CD14-positive monocyte (primary cell): ENCODE data around the gene PDXP. TPM values are rescaled to one million over a fixed set of nuclear protein-coding genes. Genes with fewer than 3 reads are reported as not detected.

Experiments used
- DNase-seq, 3 donors: peaks; one replicate each; pipeline ENCODE4 v3.0.0-alpha.2; 2011 to 2022
- H2AFZ ChIP-seq: 2 replicates; pipeline ENCODE4 v1.6.0; 2012; ENCODE audit warnings: mild to moderate bottlenecking, low read depth, low read length, inconsistent platforms; ENCODE audit not compliant: insufficient read depth, poor library complexity, severe bottlenecking
- H3K27ac ChIP-seq, 2 donors: 1 replicate in 1 of 2; 2 replicates in 1 of 2; pipeline ENCODE4 v1.5.1; 2012 to 2013; ENCODE audit warnings: low read length in 2 of 2, control low read depth in 1 of 2, inconsistent platforms in 1 of 2, low read depth in 1 of 2, mild to moderate bottlenecking in 1 of 2
- H3K27me3 ChIP-seq, 2 donors: one replicate each; pipeline versions ENCODE4 v1.6.0 to v1.6.1; 2011 to 2013; ENCODE audit warnings: low read length in 2 of 2; ENCODE audit not compliant: control insufficient read depth in 2 of 2, insufficient read depth in 2 of 2
- H3K36me3 ChIP-seq, 2 donors: replicated peaks in 1 of 2; 1 replicate in 1 of 2; 2 replicates in 1 of 2; pipeline versions ENCODE4 v1.5.1 to v1.6.1; 2012 to 2013; ENCODE audit warnings: low read length in 2 of 2, control low read depth in 1 of 2, inconsistent platforms in 1 of 2, mild to moderate bottlenecking in 1 of 2; ENCODE audit not compliant: insufficient read depth in 2 of 2, control insufficient read depth in 1 of 2
- H3K4me1 ChIP-seq, 2 donors: 1 replicate in 1 of 2; 2 replicates in 1 of 2; pipeline versions ENCODE4 v1.5.1 to v1.6.1; 2012 to 2013; ENCODE audit warnings: low read length in 2 of 2, control low read depth in 1 of 2, inconsistent platforms in 1 of 2, mild to moderate bottlenecking in 1 of 2, moderate library complexity in 1 of 2; ENCODE audit not compliant: insufficient read depth in 2 of 2, control insufficient read depth in 1 of 2
- H3K4me2 ChIP-seq: replicated peaks from 2 replicates; pipeline ENCODE3; 2012; ENCODE audit warnings: low read length, moderate library complexity, mild to moderate bottlenecking; ENCODE audit not compliant: poor library complexity, severe bottlenecking; ENCODE audit errors: extremely low read depth
- H3K4me3 ChIP-seq, 3 experiments: fragments of 200-600 bp in 1 of 3; sonication (generic) in 1 of 3; replicated peaks in 1 of 3; 1 replicate in 2 of 3; 2 replicates in 1 of 3; pipeline ENCODE4 v1.5.1; 2011 to 2013; ENCODE audit warnings: low read length in 3 of 3, mild to moderate bottlenecking in 3 of 3, control low read depth in 2 of 3, low read depth in 2 of 3, inconsistent platforms in 1 of 3, moderate library complexity in 1 of 3
- H3K79me2 ChIP-seq: 2 replicates; pipeline ENCODE4 v1.6.0; 2012; ENCODE audit warnings: mild to moderate bottlenecking, control low read depth, inconsistent platforms, low read length, moderate library complexity; ENCODE audit not compliant: insufficient read depth
- H3K9ac ChIP-seq: 2 replicates; pipeline ENCODE4 v1.6.0; 2017; ENCODE audit warnings: low read length, mild to moderate bottlenecking; ENCODE audit not compliant: insufficient read depth, poor library complexity, severe bottlenecking
- H3K9me3 ChIP-seq, 2 donors: replicated peaks in 1 of 2; 1 replicate in 1 of 2; 2 replicates in 1 of 2; pipeline versions ENCODE4 v1.5.1 to v1.6.1; 2012 to 2013; ENCODE audit warnings: low read length in 2 of 2, control low read depth in 1 of 2; ENCODE audit not compliant: control insufficient read depth in 1 of 2, insufficient read depth in 1 of 2
- H4K20me1 ChIP-seq: 2 replicates; pipeline ENCODE4 v1.6.0; 2012; ENCODE audit warnings: mild to moderate bottlenecking, low read length, control low read depth, moderate library complexity; ENCODE audit not compliant: insufficient read depth
- H3K27ac Mint-ChIP-seq, 7 donors: one replicate each; pipeline ENCODE4 v1.8.0; 2020; ENCODE audit warnings: mild to moderate bottlenecking in 7 of 7, mixed read lengths in 7 of 7, moderate library complexity in 6 of 7, inconsistent platforms in 2 of 7
- H3K27me3 Mint-ChIP-seq, 3 donors: one replicate each; pipeline ENCODE4 v1.8.0; 2021 to 2022; ENCODE audit warnings: low read depth in 3 of 3, mild to moderate bottlenecking in 3 of 3, mixed read lengths in 3 of 3, moderate library complexity in 3 of 3, inconsistent platforms in 1 of 3
- H3K36me3 Mint-ChIP-seq, 2 donors: one replicate each; pipeline ENCODE4 v1.8.0; 2020; ENCODE audit warnings: mixed read lengths in 2 of 2, inconsistent platforms in 1 of 2, mild to moderate bottlenecking in 1 of 2
- H3K4me1 Mint-ChIP-seq: one replicate; pipeline ENCODE4 v1.8.0; 2020; ENCODE audit warnings: mild to moderate bottlenecking, mixed read lengths
- H3K4me3 Mint-ChIP-seq, 2 donors: one replicate each; pipeline ENCODE4 v1.8.0; 2020; ENCODE audit warnings: mild to moderate bottlenecking in 2 of 2, mixed read lengths in 2 of 2, moderate library complexity in 1 of 2
- H3K9me3 Mint-ChIP-seq, 7 donors: one replicate each; pipeline ENCODE4 v1.8.0; 2020 to 2022; ENCODE audit warnings: mixed read lengths in 7 of 7, mild to moderate bottlenecking in 6 of 7, moderate library complexity in 6 of 7, inconsistent platforms in 2 of 7
- WGBS: methylation state at CpG from one replicate; pipeline ENCODE4 v1.1.5; 2013; ENCODE audit warnings: missing lambda C conversion rate; ENCODE audit not compliant: insufficient coverage; 5-methylcytosine and 5-hydroxymethylcytosine counted together
- intact Hi-C, 2 donors: fragments of 100-400 bp; cut with micrococcal nuclease; formaldehyde crosslinking; loops; one replicate each; pipeline versions ENCODE4 v1.15.0 to v1.15.1; 2023
- polyA plus RNA-seq, 3 donors: library from polyadenylated mRNA; depleted of rRNA in 1 of 3; unstranded in 2 of 3; stranded (reverse) in 1 of 3; fragments of 300-500 nt in 2 of 3; fragments of >200 nt in 1 of 3; fragmentation: Illumina TruSeq in 2 of 3; gene quantifications; 1 replicate in 2 of 3; 2 replicates in 1 of 3; pipeline ENCODE4 v1.2.3, GENCODE V29; 2012 to 2021
- TF ChIP-seq, protein P1 (sequence below): fragments of 200-600 bp; IDR thresholded peaks from one replicate; pipeline ENCODE4 v1.8.0; 2022; ENCODE audit warnings: antibody characterized with exemption, mild to moderate bottlenecking

The PDXP gene
- polyA plus RNA-seq, 3 donors: 1.0 to 4.7 (median 4.3) TPM

GRCh38 chr22:37641561-37641949 is 17.0 kb upstream of the PDXP start:
- peak overlapping the region; percentile 45 to 68 for H3K27ac ChIP-seq
- peaks cover 63% of the 10 kb centered on the region for H4K20me1 ChIP-seq
- H3K27me3 ChIP-seq: no peaks in the 10 kb centered on the region
- intact Hi-C loops: loop anchor here (5.0 to 10.0 kb wide), 2 partner anchors 34 to 93 kb away; partner anchors contain the start of gene GGA1 (in 1 of the 2)
- 97% methylated on average over 5 of the region's 5 CpGs for WGBS
- no peak overlapping the region for H3K9ac ChIP-seq
- no peaks in the 10 kb centered on the region for H3K9me3 ChIP-seq
- Mint-ChIP-seq H3K36me3 (peaks cover 42 to 55% of the 10 kb centered on the region in 2 donors), H3K4me3 (no peak overlapping the region), H3K27me3 (peaks cover 0 to 5% (median 0%) of the 10 kb centered on the region in 3 donors), H3K27ac (no peak overlapping the region), H3K9me3 (peaks cover 0 to 3% (median 0%) of the 10 kb centered on the region in 7 donors), H3K4me1 (peaks cover 56% of the 10 kb centered on the region)
- no peak for DNase-seq
- no peak overlapping the region for H2AFZ ChIP-seq
- TF ChIP-seq, protein P1, sequence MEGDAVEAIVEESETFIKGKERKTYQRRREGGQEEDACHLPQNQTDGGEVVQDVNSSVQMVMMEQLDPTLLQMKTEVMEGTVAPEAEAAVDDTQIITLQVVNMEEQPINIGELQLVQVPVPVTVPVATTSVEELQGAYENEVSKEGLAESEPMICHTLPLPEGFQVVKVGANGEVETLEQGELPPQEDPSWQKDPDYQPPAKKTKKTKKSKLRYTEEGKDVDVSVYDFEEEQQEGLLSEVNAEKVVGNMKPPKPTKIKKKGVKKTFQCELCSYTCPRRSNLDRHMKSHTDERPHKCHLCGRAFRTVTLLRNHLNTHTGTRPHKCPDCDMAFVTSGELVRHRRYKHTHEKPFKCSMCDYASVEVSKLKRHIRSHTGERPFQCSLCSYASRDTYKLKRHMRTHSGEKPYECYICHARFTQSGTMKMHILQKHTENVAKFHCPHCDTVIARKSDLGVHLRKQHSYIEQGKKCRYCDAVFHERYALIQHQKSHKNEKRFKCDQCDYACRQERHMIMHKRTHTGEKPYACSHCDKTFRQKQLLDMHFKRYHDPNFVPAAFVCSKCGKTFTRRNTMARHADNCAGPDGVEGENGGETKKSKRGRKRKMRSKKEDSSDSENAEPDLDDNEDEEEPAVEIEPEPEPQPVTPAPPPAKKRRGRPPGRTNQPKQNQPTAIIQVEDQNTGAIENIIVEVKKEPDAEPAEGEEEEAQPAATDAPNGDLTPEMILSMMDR: no peak
- H3K36me3 ChIP-seq: peaks cover 51 to 55% of the 10 kb centered on the region in 2 donors
- H3K4me2 ChIP-seq: peak overlapping the region; percentile 96
- H3K4me1 ChIP-seq: peaks cover 58 to 65% of the 10 kb centered on the region in 2 donors
- peaks cover 83% of the 10 kb centered on the region for H3K79me2 ChIP-seq
- H3K4me3 ChIP-seq: peak overlapping the region in 1 of 3 experiments; percentile 99

- Histone ChIP-seq H3K36me3 (peaks cover 67 to 72% of the 10 kb centered on the region in 2 donors), H3K9me3 (no peaks in the 10 kb centered on the region), H3K4me1 (peaks cover 40 to 47% of the 10 kb centered on the region in 2 donors), H3K79me2 (peaks cover 72% of the 10 kb centered on the region), H4K20me1 (peaks cover 81% of the 10 kb centered on the region), H3K27ac (peak overlapping the region in 1 of 2 donors; percentile 43), H3K9ac (no peak overlapping the region), H3K27me3 (no peaks in the 10 kb centered on the region), H2AFZ (no peak overlapping the region), H3K4me2 (peak overlapping the region; percentile 17), H3K4me3 (no peak overlapping the region)
- DNase-seq: peak; percentile 59 to 79 (median 73)
- H3K4me1 Mint-ChIP-seq: peaks cover 39% of the 10 kb centered on the region
- H3K27ac Mint-ChIP-seq: peak overlapping the region in 6 of 7 donors; percentile 31 to 84 (median 78)
- H3K27me3 Mint-ChIP-seq: peaks cover 0 to 5% (median 0%) of the 10 kb centered on the region in 3 donors
- 43% methylated on average over 8 of the region's 9 CpGs for WGBS
- intact Hi-C loops: loop anchor here (1.0 to 10.0 kb wide), 4 partner anchors 36 to 91 kb away; partner anchors contain the start of gene GGA1 (in 1 of the 2)
- peaks cover 0 to 3% (median 0%) of the 10 kb centered on the region in 7 donors for H3K9me3 Mint-ChIP-seq
- peak overlapping the region in 1 of 2 donors; percentile 53 for H3K4me3 Mint-ChIP-seq
- TF ChIP-seq, protein P1: peak; percentile 95
- peaks cover 54 to 73% of the 10 kb centered on the region in 2 donors for H3K36me3 Mint-ChIP-seq
These were observed 15.2 kb upstream of the PDXP start for GRCh38 chr22:37643225-37643847.
